ENCODE measurements around the gene LTA.

Gene LTA

GRCh38 chr6:31609519-31610406 lies 37.7 kb downstream of the LTA start:
- Mint-ChIP-seq H3K36me3 (ENCODE audit: low read depth) (peaks cover 2% of the 10 kb centered on the region), H3K27ac (peak overlapping the region; percentile 32)
- intact Hi-C loops (cut with micrococcal nuclease): no loop called here

GRCh38 chr6:31610968-31611367 lies 38.9 kb downstream of the LTA start:
- Mint-ChIP-seq H3K9me3 (no peaks in the 10 kb centered on the region), H3K27me3 (no peaks in the 10 kb centered on the region), H3K27ac (peak overlapping the region; percentile 23), H3K36me3 (ENCODE audit: low read depth) (peaks cover 14% of the 10 kb centered on the region), H3K4me1 (ENCODE audit: low read depth) (peaks cover 47% of the 10 kb centered on the region), H3K4me3 (no peak overlapping the region)
- intact Hi-C loops (cut with micrococcal nuclease): no loop called here

More at GRCh38 chr6:31609519-31610406, 37.7 kb downstream of the LTA start:
- peaks cover 37% of the 10 kb centered on the region for H3K4me1 Mint-ChIP-seq (ENCODE audit: low read depth)
- H3K4me3 Mint-ChIP-seq: no peak overlapping the region
- no peaks in the 10 kb centered on the region for H3K27me3 Mint-ChIP-seq
- no peaks in the 10 kb centered on the region for H3K9me3 Mint-ChIP-seq

- Mint-ChIP-seq H3K9me3 (no peaks in the 10 kb centered on the region), H3K27ac (peak overlapping the region; percentile 95), H3K4me1 (ENCODE audit: low read depth) (peaks cover 76% of the 10 kb centered on the region), H3K4me3 (peak overlapping the region; percentile 98), H3K36me3 (ENCODE audit: low read depth) (peaks cover 43% of the 10 kb centered on the region), H3K27me3 (no peaks in the 10 kb centered on the region)
- intact Hi-C loops (cut with micrococcal nuclease): no loop called here
These were observed 42.1 kb downstream of the LTA start for GRCh38 chr6:31614075-31614619.

DNA sequence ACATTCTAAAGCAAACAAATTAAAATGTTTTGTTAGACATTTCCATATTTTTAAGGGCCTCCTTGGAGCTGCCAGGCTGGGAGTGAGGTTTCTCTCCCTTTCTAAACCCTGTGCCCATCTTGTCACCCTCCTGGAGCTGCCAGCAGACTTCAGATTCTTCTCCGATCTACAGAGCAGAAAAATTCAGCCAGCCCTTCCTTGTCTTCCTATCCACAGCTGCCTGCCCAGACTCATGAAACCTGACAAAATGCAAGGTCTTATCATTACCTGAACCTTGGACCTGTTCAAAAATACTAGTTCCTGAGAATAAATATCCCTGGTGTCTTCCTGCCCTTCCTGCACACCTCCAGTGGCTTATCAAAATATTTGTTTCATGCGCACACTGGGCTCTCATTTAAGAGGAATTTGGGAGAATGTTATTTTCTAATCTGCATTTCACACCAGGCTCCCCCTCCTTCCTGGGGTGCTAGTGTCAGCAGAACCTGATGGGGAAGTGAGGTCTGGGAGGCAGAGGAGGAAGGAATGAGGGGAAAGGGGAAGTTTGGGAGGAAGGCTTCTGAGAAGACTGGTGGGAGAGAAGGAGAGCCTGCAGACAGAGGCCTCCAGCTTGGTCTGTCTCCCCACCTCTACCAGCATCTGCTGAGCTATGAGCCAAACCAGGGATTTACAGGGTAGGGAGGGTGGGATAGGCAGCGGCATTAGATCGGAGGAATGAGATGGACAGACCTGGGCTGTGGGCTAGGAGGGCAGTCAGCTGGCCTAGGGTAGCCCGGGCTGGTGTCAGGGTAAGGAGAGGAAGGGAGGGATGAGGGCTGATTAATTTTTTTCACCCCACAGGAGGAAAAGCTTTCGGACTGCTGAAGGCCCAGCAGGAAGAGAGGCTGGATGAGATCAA lies 42.8 kb downstream of the LTA start, which contains the start of gene AIF1:
AIF1 (plus strand) TSS at position 551 of the 895 bp plus-strand sequence; CDS start at position 647, 96 bp downstream.
- Mint-ChIP-seq H3K4me1 (ENCODE audit: low read depth) (peaks cover 76% of the 10 kb centered on the region), H3K36me3 (ENCODE audit: low read depth) (peaks cover 44% of the 10 kb centered on the region), H3K4me3 (peak within 1 kb of the TSS; percentile 98), H3K9me3 (no peaks in the 10 kb centered on the region), H3K27me3 (no peaks in the 10 kb centered on the region), H3K27ac (peak within 1 kb of the TSS; percentile 95)
- intact Hi-C loops (cut with micrococcal nuclease): no loop called here

- H3K4me1 Mint-ChIP-seq (ENCODE audit: low read depth): peaks cover 67% of the 10 kb centered on the region
- H3K9me3 Mint-ChIP-seq: no peaks in the 10 kb centered on the region
- H3K4me3 Mint-ChIP-seq: peak overlapping the region; percentile 98
- peak overlapping the region; percentile 95 for H3K27ac Mint-ChIP-seq
- no peaks in the 10 kb centered on the region for H3K27me3 Mint-ChIP-seq
- H3K36me3 Mint-ChIP-seq (ENCODE audit: low read depth): peaks cover 52% of the 10 kb centered on the region
- intact Hi-C loops (cut with micrococcal nuclease): no loop called here
These were observed 43.7 kb downstream of the LTA start for GRCh38 chr6:31615748-31616147.

DNA sequence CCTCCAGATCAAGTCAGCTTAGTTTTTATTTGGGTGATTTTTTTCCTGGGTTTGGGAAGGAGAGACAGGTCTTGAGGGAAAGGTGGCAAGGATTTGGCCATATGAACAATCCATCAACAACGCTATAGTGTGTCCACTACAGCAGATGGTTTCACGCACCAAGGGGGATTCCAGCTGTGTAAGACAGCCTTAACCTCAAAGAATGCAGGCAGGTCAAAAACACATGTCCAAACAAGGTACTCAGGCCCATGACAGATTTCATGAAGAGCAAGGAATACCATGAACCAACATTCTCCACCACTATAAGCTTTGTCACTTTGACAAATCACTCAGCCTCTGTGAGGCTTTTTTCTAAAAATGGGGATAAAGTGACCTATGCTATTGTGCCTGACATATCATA lies 44.9 kb downstream of the LTA start:
- Mint-ChIP-seq H3K9me3 (no peaks in the 10 kb centered on the region), H3K27me3 (no peaks in the 10 kb centered on the region), H3K4me3 (peak overlapping the region; percentile 98), H3K27ac (peak overlapping the region; percentile 95), H3K4me1 (ENCODE audit: low read depth) (peaks cover 65% of the 10 kb centered on the region), H3K36me3 (ENCODE audit: low read depth) (peaks cover 63% of the 10 kb centered on the region)
- intact Hi-C loops (cut with micrococcal nuclease): no loop called here

DNA sequence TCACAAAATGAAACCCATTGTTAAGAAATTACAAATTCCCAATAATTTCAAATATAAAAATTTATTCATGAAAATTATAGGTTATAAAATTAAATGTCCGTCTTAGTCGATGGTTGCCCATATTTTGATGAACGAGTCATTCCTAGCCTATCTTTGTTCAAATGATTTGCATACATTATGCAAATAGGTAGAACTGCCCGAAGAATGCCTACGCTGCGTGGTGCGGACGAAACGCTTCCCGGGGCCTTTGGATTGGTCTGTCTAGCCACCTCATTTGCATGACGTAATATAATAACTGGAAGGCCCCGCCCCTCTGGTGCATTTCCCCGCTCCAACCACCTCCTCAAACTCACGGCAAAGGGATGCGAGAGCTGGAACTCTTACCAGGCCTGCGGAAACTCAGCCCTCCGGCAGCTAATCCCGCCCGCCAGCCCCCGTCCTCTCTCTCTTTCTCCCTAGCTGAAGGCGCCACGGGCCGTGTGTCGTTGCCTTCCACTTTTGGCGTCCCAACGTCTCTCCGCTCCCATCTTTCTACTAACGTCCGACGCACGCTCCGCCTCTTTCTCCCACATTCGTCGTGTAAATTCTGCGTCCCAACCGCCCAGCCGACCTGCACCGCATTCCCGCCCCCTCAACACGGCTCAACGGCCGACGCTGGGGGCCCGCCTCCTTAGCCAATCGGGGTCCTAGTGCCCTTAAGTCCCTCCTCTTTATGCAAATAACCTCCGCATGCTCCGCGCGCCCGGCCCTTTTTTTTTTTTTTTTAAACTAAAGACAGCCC lies 47.9 kb downstream of the LTA start:
- H3K27me3 Mint-ChIP-seq: no peaks in the 10 kb centered on the region
- peaks cover 84% of the 10 kb centered on the region for H3K36me3 Mint-ChIP-seq (ENCODE audit: low read depth)
- H3K4me3 Mint-ChIP-seq: peak overlapping the region; percentile 93
- H3K4me1 Mint-ChIP-seq (ENCODE audit: low read depth): peaks cover 58% of the 10 kb centered on the region
- intact Hi-C loops (cut with micrococcal nuclease): loop anchor here (1.0 to 5.0 kb wide), 2 partner anchors 32 to 47 kb away; partner anchors contain the start of genes BAG6, CSNK2B and LY6G5B
- peak overlapping the region; percentile 96 for H3K27ac Mint-ChIP-seq
- no peaks in the 10 kb centered on the region for H3K9me3 Mint-ChIP-seq

DNA sequence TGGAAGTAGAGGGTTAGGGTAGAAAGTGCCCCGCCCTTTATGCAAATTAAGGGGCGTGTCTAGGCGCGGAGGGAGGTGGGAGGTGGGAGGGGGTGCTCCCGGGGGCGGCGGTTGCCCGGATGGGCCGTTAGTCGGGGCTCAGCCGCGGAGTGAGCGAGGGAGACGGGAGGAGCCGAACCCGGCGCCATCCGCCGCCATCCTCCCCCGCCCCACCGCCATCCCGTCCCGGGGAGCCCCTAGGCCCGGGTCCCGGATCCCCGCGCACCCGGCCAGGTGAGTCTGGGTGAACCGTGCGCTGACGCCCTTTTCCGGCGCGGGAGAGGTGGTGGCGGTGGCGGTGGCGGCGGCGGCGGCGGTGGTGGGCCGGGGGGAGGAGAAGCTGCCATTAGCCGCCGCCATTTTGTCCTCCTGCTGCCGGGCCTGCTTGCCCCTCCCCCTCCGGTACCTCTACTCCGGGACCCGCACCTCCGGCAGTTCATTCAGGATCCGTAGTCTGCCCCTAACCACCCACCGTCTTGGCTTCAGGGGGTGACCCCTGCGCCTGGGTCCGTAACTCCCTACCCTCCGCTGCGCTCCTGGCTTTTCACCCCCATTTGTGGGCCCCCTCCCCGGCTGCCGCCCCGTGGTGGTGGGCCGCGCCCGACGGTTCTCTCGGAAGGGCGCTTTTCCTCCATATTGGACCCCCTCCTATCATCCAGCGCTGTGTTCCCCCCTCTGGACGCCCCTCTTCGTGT lies 48.7 kb downstream of the LTA start, which contains the start of gene PRRC2A:
PRRC2A (plus strand) TSS at position 130 of the 734 bp plus-strand sequence. CDS start 2,075 bp downstream, outside the sequence.
- Mint-ChIP-seq H3K4me1 (ENCODE audit: low read depth) (peaks cover 52% of the 10 kb centered on the region), H3K27ac (peak within 1 kb of the TSS; percentile 96), H3K9me3 (no peaks in the 10 kb centered on the region), H3K4me3 (peak within 1 kb of the TSS; percentile 93), H3K27me3 (no peaks in the 10 kb centered on the region), H3K36me3 (ENCODE audit: low read depth) (peaks cover 84% of the 10 kb centered on the region)
- intact Hi-C loops (cut with micrococcal nuclease): loop anchor here (1.0 to 5.0 kb wide), 2 partner anchors 32 to 47 kb away; partner anchors contain the start of genes BAG6, CSNK2B and LY6G5B

- H3K4me3 Mint-ChIP-seq: peak overlapping the region; percentile 93
- intact Hi-C loops (cut with micrococcal nuclease): loop anchor here (5.0 kb wide), 1 partner anchor 46 kb away; the partner anchor contains the start of genes CSNK2B and LY6G5B
- H3K27ac Mint-ChIP-seq: peak overlapping the region; percentile 96
- H3K9me3 Mint-ChIP-seq: no peaks in the 10 kb centered on the region
- H3K27me3 Mint-ChIP-seq: no peaks in the 10 kb centered on the region
- H3K4me1 Mint-ChIP-seq (ENCODE audit: low read depth): peaks cover 45% of the 10 kb centered on the region
- H3K36me3 Mint-ChIP-seq (ENCODE audit: low read depth): peaks cover 84% of the 10 kb centered on the region
These were observed 49.3 kb downstream of the LTA start for GRCh38 chr6:31621320-31621939.

GRCh38 chr6:31621991-31622390 lies 49.9 kb downstream of the LTA start:
- H3K9me3 Mint-ChIP-seq: no peaks in the 10 kb centered on the region
- H3K27me3 Mint-ChIP-seq: no peaks in the 10 kb centered on the region
- H3K4me3 Mint-ChIP-seq: peak overlapping the region; percentile 93
- intact Hi-C loops (cut with micrococcal nuclease): loop anchor here (5.0 kb wide), 1 partner anchor 45 kb away; the partner anchor contains the start of genes CSNK2B and LY6G5B
- peak overlapping the region; percentile 96 for H3K27ac Mint-ChIP-seq
- peaks cover 84% of the 10 kb centered on the region for H3K36me3 Mint-ChIP-seq (ENCODE audit: low read depth)
- peaks cover 40% of the 10 kb centered on the region for H3K4me1 Mint-ChIP-seq (ENCODE audit: low read depth)

DNA sequence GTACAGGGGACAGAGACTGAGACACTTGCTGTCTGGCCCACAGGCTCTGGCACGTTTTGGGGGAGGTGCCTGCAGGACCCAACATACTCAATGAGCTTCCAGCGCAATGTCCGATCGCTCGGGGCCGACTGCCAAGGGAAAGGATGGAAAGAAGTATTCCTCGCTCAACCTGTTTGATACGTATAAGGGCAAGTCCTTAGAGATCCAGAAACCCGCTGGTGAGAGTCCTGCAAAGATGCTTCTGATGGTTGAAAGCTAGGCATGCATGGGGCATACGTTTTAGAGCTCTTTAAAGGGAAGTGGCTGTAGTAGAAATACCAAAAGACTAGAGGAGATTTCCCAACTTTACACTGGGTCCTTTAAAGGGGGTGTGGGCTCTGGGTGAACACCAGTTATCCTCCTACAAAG lies 50.6 kb downstream of the LTA start:
- intact Hi-C loops (cut with micrococcal nuclease): loop anchor here (5.0 kb wide), 1 partner anchor 45 kb away; the partner anchor contains the start of genes CSNK2B and LY6G5B
- no peaks in the 10 kb centered on the region for H3K9me3 Mint-ChIP-seq
- peak overlapping the region; percentile 96 for H3K27ac Mint-ChIP-seq
- H3K36me3 Mint-ChIP-seq (ENCODE audit: low read depth): peaks cover 84% of the 10 kb centered on the region
- H3K27me3 Mint-ChIP-seq: no peaks in the 10 kb centered on the region
- H3K4me3 Mint-ChIP-seq: peak overlapping the region; percentile 54
- peaks cover 41% of the 10 kb centered on the region for H3K4me1 Mint-ChIP-seq (ENCODE audit: low read depth)

Measured in dendritic cell treated with granulocyte-macrophage colony-stimulating factor and Interleukin-4, amounts not matched to agents 40 ng/mL and 50 ng/mL, for 4 days (primary cell).